HL-60 (cell line): ENCODE results near the gene KCTD13.

ENCODE experiments used
- POLR2AphosphoS5 ChIP-seq: IDR thresholded peaks from 2 replicates; pipeline ENCODE4 v1.6.1; 2012; ENCODE audit warnings: low read depth
- TF ChIP-seq, protein P1 (sequence below): IDR thresholded peaks from one replicate; pipeline ENCODE4 v1.5.1; 2011; ENCODE audit warnings: low read length, control low read depth, inconsistent platforms; ENCODE audit not compliant: insufficient read depth

DNA sequence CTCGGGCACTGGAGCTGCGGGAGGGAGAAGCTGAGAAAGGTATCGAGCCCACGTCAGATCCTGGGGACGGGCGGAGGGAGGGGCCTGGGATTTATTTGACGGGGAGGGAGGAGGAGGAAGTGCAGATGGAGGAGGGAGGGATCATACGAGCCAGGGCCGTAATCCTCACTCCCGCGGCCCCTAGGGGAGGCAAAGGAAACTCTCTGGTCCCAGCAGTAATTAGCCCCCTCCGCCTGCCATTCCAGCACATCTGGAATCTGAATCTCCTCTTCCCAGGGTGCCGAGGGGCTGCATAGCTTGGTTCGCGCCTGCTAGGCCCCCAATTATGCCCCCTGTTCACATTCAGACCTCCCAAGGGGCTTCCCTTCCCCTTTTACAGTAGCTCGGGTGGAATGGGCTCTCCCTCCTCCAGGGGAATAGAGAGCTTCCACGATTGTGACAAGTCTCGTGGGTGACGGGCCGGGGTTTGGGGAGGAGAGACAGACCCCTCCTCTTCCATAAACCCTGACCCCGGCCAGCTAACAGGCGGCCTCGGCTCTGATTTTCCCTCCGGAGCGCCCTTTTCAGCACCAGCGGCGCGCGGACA is 26.4 kb downstream of the KCTD13 start, which contains the start of gene SEZ6L2:
- TF ChIP-seq, protein P1, sequence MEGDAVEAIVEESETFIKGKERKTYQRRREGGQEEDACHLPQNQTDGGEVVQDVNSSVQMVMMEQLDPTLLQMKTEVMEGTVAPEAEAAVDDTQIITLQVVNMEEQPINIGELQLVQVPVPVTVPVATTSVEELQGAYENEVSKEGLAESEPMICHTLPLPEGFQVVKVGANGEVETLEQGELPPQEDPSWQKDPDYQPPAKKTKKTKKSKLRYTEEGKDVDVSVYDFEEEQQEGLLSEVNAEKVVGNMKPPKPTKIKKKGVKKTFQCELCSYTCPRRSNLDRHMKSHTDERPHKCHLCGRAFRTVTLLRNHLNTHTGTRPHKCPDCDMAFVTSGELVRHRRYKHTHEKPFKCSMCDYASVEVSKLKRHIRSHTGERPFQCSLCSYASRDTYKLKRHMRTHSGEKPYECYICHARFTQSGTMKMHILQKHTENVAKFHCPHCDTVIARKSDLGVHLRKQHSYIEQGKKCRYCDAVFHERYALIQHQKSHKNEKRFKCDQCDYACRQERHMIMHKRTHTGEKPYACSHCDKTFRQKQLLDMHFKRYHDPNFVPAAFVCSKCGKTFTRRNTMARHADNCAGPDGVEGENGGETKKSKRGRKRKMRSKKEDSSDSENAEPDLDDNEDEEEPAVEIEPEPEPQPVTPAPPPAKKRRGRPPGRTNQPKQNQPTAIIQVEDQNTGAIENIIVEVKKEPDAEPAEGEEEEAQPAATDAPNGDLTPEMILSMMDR, result no peak
- TF ChIP-seq POLR2AphosphoS5, result no peak
